Peyer's patch (tissue), 4 donors: Measurements from ENCODE around the gene STX12.

Source experiments
- CTCF ChIP-seq, 6 experiments: fragments of 450-650 bp in 4 of 6; fragments of 200-600 bp in 2 of 6; sonication (generic) in 1 of 6; IDR thresholded peaks; one replicate each; pipeline ENCODE4 v1.5.1; 2017 to 2019; ENCODE audit warnings: antibody characterized with exemption in 6 of 6, mild to moderate bottlenecking in 3 of 6, moderate library complexity in 1 of 6
- POLR2A ChIP-seq, 2 donors: fragments of 450-650 bp; IDR thresholded peaks; one replicate each; pipeline ENCODE4 v1.5.1; 2017; ENCODE audit warnings: antibody characterized with exemption in 2 of 2, mild to moderate bottlenecking in 2 of 2, moderate library complexity in 2 of 2

DNA sequence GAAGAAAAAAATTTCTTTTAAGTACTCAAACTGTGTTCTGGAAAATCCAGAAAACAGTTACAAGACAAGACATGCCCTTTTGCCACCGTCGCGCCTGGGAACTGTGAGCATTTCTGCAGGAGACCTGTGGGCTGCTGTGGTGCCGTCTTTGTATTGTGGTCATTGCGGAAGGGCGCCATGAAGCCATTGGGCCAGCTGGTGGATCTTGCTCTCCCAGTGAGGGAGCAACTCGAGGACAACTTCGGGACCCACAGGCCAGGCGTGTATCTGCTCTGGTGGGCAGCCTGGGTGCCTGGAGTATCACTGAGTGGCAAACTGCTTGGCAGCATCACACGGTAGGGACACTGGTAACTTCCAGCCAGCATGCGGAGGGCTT is 95.5 kb downstream of the STX12 start:
- TF ChIP-seq CTCF (IDR thresholded peaks at IDR 0.05) (no peak), POLR2A (IDR thresholded peaks at IDR 0.05) (no peak)
